B cell (primary cell): Measurements from ENCODE around the gene DSC1. TPM values are rescaled to one million over a fixed set of nuclear protein-coding genes. Genes with fewer than 3 reads are reported as not detected.

Experiments
- ATAC-seq: fragments of 200-7000 bp; cut with Tn5 transposase; one replicate; pipeline ENCODE4 v1.10.0; 2021; ENCODE audit warnings: low read depth, mild to moderate bottlenecking, moderate number of reproducible peaks, moderate library complexity
- CTCF ChIA-PET: fragments of 350-600 bp; sonication (Branson Sonifier 250); formaldehyde crosslinking; loops from one replicate; lab custom pipeline; 2021; ENCODE audit warnings: antibody characterized with exemption, inconsistent platforms; lab: Charles Lee
- POLR2A ChIA-PET: fragments of 350-600 bp; sonication (Branson Sonifier 250); formaldehyde crosslinking; loops from one replicate; lab custom pipeline; 2021; ENCODE audit warnings: antibody characterized with exemption; lab: Charles Lee
- DNase-seq: peaks from one replicate; pipeline ENCODE4 v3.0.0; 2013
- H2AFZ ChIP-seq: 2 replicates; pipeline ENCODE4 v1.6.1; 2012; ENCODE audit warnings: mild to moderate bottlenecking, low read depth, low read length; ENCODE audit not compliant: insufficient read depth, poor library complexity, severe bottlenecking
- H3K27ac ChIP-seq, 2 donors: 1 replicate in 1 of 2; 2 replicates in 1 of 2; pipeline ENCODE4 v1.5.1; 2012 to 2013; ENCODE audit warnings: low read length in 2 of 2, mild to moderate bottlenecking in 2 of 2, moderate library complexity in 1 of 2
- H3K27me3 ChIP-seq, 4 experiments: fragments of 200-600 bp in 1 of 4; sonication (generic) in 1 of 4; replicated peaks in 1 of 4; 1 replicate in 2 of 4; 2 replicates in 2 of 4; pipeline versions ENCODE4 v1.6.1 to v1.7.0; 2013 to 2016; ENCODE audit warnings: low read length in 3 of 4, mild to moderate bottlenecking in 2 of 4, mixed read lengths in 1 of 4, moderate library complexity in 1 of 4; ENCODE audit not compliant: insufficient read depth in 4 of 4, control insufficient read depth in 3 of 4; ENCODE audit errors: control extremely low read depth in 1 of 4
- H3K36me3 ChIP-seq, 2 experiments: replicated peaks in 1 of 2; 1 replicate in 1 of 2; 2 replicates in 1 of 2; pipeline versions ENCODE4 v1.6.1 to v1.7.1; 2013; ENCODE audit warnings: low read length in 1 of 2; ENCODE audit not compliant: insufficient read depth in 2 of 2, control insufficient read depth in 1 of 2; ENCODE audit errors: control extremely low read depth in 1 of 2, extremely low read depth in 1 of 2
- H3K4me1 ChIP-seq, 2 donors: fragments of 200-600 bp in 1 of 2; sonication (generic) in 1 of 2; 1 replicate in 1 of 2; 2 replicates in 1 of 2; pipeline versions ENCODE4 v1.5.1 to v1.6.1; 2013 to 2017; ENCODE audit warnings: low read length in 2 of 2; ENCODE audit not compliant: control insufficient read depth in 2 of 2, insufficient read depth in 2 of 2
- H3K4me2 ChIP-seq: replicated peaks from 2 replicates; pipeline ENCODE3; 2012; ENCODE audit warnings: mild to moderate bottlenecking, low read depth, low read length; ENCODE audit not compliant: poor library complexity, severe bottlenecking
- H3K4me3 ChIP-seq, 5 experiments: fragments of 200-600 bp in 1 of 5; sonication (generic) in 1 of 5; 1 replicate in 3 of 5; 2 replicates in 2 of 5; pipeline versions ENCODE4 v1.5.1 to v1.7.0; 2011 to 2016; ENCODE audit warnings: low read length in 4 of 5, mild to moderate bottlenecking in 4 of 5, low read depth in 2 of 5, control low read depth in 1 of 5, moderate library complexity in 1 of 5; ENCODE audit not compliant: insufficient read depth in 1 of 5; ENCODE audit errors: control extremely low read depth in 1 of 5, extremely low read depth in 1 of 5
- H3K79me2 ChIP-seq: fragments of 200-600 bp; sonication (generic); one replicate; pipeline ENCODE4 v1.6.0; 2016; ENCODE audit warnings: low read length; ENCODE audit not compliant: control insufficient read depth, insufficient read depth
- H3K9ac ChIP-seq: fragments of 200-600 bp; sonication (generic); 2 replicates; pipeline ENCODE4 v1.6.1; 2017; ENCODE audit warnings: mild to moderate bottlenecking, low read length, moderate library complexity
- H3K9me3 ChIP-seq, 3 donors: one replicate each; pipeline versions ENCODE4 v1.6.1 to v1.7.1; 2013; ENCODE audit warnings: low read length in 2 of 3; ENCODE audit not compliant: control insufficient read depth in 2 of 3, insufficient read depth in 1 of 3; ENCODE audit errors: control extremely low read depth in 1 of 3
- H4K20me1 ChIP-seq: 2 replicates; pipeline ENCODE4 v1.6.0; 2012; ENCODE audit warnings: mild to moderate bottlenecking, low read length; ENCODE audit not compliant: insufficient read depth, control insufficient read depth, poor library complexity, severe bottlenecking
- H3K27ac Mint-ChIP-seq: one replicate; pipeline ENCODE4 v1.8.0; 2021; ENCODE audit warnings: mixed read lengths
- H3K27me3 Mint-ChIP-seq: one replicate; pipeline ENCODE4 v1.8.0; 2021; ENCODE audit warnings: mixed read lengths
- H3K4me1 Mint-ChIP-seq: one replicate; pipeline ENCODE4 v1.8.0; 2021; ENCODE audit warnings: mixed read lengths
- H3K4me3 Mint-ChIP-seq: one replicate; pipeline ENCODE4 v1.8.0; 2021; ENCODE audit warnings: mixed read lengths
- H3K9me3 Mint-ChIP-seq: one replicate; pipeline ENCODE4 v1.8.0; 2022; ENCODE audit warnings: mixed read lengths; ENCODE audit not compliant: insufficient read depth
- EZH2 ChIP-seq: IDR thresholded peaks from 2 replicates; pipeline ENCODE4 v1.6.1; 2012; ENCODE audit warnings: borderline replicate concordance, low read depth, mild to moderate bottlenecking, moderate library complexity, low read length; ENCODE audit not compliant: insufficient read depth, poor library complexity, severe bottlenecking
- WGBS: methylation state at CpG from one replicate; pipeline ENCODE4 v1.1.5; 2013; ENCODE audit warnings: missing lambda C conversion rate; ENCODE audit not compliant: insufficient coverage; 5-methylcytosine and 5-hydroxymethylcytosine counted together
- intact Hi-C: fragments of 100-400 bp; cut with micrococcal nuclease; formaldehyde crosslinking; loops from one replicate; pipeline ENCODE4 v1.10.0; 2022
- polyA plus RNA-seq: library from polyadenylated mRNA; depleted of rRNA; stranded (reverse); fragments of >200 nt; gene quantifications from 2 replicates; pipeline ENCODE4 v1.2.3, GENCODE V29; 2012
- total RNA-seq, 2 donors: library from RNA; stranded (reverse); fragments of 120-200 nt in 1 of 2; gene quantifications; 1 replicate in 1 of 2; 2 replicates in 1 of 2; pipeline versions ENCODE4 v1.2.3 to v1.2.4, GENCODE V29; 2013 to 2022
- TF ChIP-seq, protein P1 (sequence below): fragments of 200-600 bp; IDR thresholded peaks from one replicate; pipeline ENCODE4 v1.8.0; 2022; ENCODE audit warnings: antibody characterized with exemption, mild to moderate bottlenecking

DSC1 gene
- total and polyA plus RNA-seq, 2 donors (not counting 1 experiment from before 2014, with no cell fraction given) = not detected

DNA sequence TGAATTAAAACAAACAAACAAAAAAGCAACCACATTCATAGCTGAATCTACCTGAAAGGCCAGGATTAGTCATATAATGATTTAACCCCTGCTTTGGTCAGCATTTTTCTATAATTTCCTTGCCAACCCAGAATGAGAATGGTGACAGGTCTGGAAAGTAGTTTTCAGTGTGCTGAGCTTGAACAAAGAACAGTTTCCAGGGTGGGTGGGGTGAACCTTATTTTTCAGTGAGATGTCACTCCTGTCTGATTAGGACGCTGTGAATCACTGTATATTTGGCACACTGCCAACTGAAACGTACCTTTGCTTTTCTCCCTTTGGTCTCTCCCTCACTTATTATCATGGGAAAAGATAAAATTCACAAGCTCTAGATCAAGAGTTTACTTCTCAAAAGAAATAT is 35.0 kb upstream of the DSC1 start:
- intact Hi-C loops = no loop called here
- Histone ChIP-seq H3K79me2 (no peaks in the 10 kb centered on the region), H3K9me3 (no peaks in the 10 kb centered on the region), H2AFZ (no peak overlapping the region), H3K4me3 (no peak overlapping the region), H3K4me1 (no peaks in the 10 kb centered on the region), H3K9ac (no peak overlapping the region), H4K20me1 (no peaks in the 10 kb centered on the region), H3K36me3 (no peaks in the 10 kb centered on the region), H3K27me3 (no peaks in the 10 kb centered on the region), H3K4me2 (no peak overlapping the region), H3K27ac (no peak overlapping the region)
- H3K4me3 Mint-ChIP-seq = no peak overlapping the region
- WGBS = 75% methylated on average over 1 of the region's 2 CpGs
- H3K27ac Mint-ChIP-seq = no peak overlapping the region
- H3K27me3 Mint-ChIP-seq = no peaks in the 10 kb centered on the region
- no peaks in the 10 kb centered on the region for H3K4me1 Mint-ChIP-seq
- ATAC-seq = no peak
- POLR2A ChIA-PET = no interaction called here
- H3K9me3 Mint-ChIP-seq = no peaks in the 10 kb centered on the region
- DNase-seq = no peak
- no peak for TF ChIP-seq EZH2
- TF ChIP-seq, protein P1, sequence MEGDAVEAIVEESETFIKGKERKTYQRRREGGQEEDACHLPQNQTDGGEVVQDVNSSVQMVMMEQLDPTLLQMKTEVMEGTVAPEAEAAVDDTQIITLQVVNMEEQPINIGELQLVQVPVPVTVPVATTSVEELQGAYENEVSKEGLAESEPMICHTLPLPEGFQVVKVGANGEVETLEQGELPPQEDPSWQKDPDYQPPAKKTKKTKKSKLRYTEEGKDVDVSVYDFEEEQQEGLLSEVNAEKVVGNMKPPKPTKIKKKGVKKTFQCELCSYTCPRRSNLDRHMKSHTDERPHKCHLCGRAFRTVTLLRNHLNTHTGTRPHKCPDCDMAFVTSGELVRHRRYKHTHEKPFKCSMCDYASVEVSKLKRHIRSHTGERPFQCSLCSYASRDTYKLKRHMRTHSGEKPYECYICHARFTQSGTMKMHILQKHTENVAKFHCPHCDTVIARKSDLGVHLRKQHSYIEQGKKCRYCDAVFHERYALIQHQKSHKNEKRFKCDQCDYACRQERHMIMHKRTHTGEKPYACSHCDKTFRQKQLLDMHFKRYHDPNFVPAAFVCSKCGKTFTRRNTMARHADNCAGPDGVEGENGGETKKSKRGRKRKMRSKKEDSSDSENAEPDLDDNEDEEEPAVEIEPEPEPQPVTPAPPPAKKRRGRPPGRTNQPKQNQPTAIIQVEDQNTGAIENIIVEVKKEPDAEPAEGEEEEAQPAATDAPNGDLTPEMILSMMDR = no peak
- CTCF ChIA-PET = no interaction called here

GRCh38 chr18:31195063-31195462 is 32.4 kb upstream of the DSC1 start:
- 75% methylated on average over 1 of the region's 3 CpGs for WGBS
- no peaks in the 10 kb centered on the region for H3K4me1 Mint-ChIP-seq

More at GRCh38 chr18:31195063-31195462, 32.4 kb upstream of the DSC1 start:
- Histone ChIP-seq H3K4me2 (no peak overlapping the region), H3K27ac (no peak overlapping the region), H2AFZ (no peak overlapping the region), H3K79me2 (no peaks in the 10 kb centered on the region), H3K27me3 (no peaks in the 10 kb centered on the region), H3K9me3 (no peaks in the 10 kb centered on the region), H3K4me3 (no peak overlapping the region), H3K4me1 (no peaks in the 10 kb centered on the region), H3K36me3 (no peaks in the 10 kb centered on the region), H4K20me1 (no peaks in the 10 kb centered on the region), H3K9ac (no peak overlapping the region)
- Mint-ChIP-seq H3K9me3 (no peaks in the 10 kb centered on the region), H3K27ac (no peak overlapping the region), H3K4me3 (no peak overlapping the region), H3K27me3 (no peaks in the 10 kb centered on the region)
- intact Hi-C loops = no loop called here
- TF ChIP-seq, protein P1 = no peak
- TF ChIP-seq EZH2 = no peak
- ChIA-PET CTCF (no interaction called here), POLR2A (no interaction called here)
- ATAC-seq (no peak), DNase-seq (no peak)
